Femur (tissue), 1 donor: ENCODE results near the gene GOPC.
A peak's percentile ranks its signal among the peaks of the same experiment; 100 is the strongest.
"Not testable (repeated sequence)": the region's sequence is repeated elsewhere in the genome, so short reads cannot be mapped to it uniquely, and the experiment has no call there.

Experiments
- DNase-seq: peaks from one replicate; pipeline ENCODE4 v3.0.0-alpha.2; 2017

The GOPC gene

GRCh38 chr6:117602151-117602898, at the start of gene GOPC:
Gene GOPC, minus strand, starts transcription at chr6:117602511. Its CDS starts 223 bp downstream, at chr6:117602288.
- DNase-seq: peak; percentile 98

DNA sequence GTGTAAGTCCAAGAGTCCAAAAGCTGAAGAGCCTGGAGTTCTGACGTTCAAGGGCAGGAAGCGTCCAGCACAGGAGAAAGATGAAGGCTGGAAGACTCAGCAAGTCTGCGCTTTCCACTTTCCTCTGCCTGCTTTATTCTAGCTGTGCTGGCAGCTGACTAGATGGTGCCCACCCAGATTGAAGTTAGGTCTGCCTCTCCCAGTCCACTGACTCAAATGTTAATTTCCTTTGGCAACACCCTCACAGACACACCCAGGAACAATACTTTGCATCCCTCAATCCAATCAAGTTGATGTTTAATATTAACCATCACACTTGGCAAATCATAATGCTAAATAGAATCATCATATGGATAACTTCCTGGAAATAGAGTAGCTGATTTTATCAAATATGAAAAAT, 49.7 kb upstream of the GOPC start:
- DNase-seq: not testable (repeated sequence)

- DNase-seq: no peak
Measured at GRCh38 chr6:117642976-117643375, 40.7 kb upstream of the GOPC start.

DNA sequence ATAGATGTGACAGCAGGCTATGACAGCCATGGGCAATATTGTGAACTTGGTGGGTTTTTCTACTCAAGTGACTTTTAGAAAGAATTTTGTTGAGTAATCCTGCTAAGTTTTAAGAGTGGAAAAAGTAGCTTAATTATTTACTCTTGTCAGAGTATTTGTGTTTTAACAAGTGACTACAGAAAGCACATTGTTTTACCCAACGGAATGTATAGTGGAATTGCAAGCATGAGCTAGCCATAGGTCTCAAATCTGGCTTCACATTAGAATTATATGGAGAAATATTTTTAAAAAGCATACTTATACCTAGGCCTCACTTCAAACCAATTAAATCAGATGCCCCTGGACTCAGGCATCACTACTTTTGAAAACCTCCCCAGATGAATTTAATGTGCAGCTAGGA, 35.5 kb upstream of the GOPC start:
- DNase-seq: no peak

- no peak for DNase-seq
Measured at GRCh38 chr6:117629119-117629660, 26.9 kb upstream of the GOPC start.

- DNase-seq: no peak
Measured at GRCh38 chr6:117627533-117627932, 25.2 kb upstream of the GOPC start.

DNA sequence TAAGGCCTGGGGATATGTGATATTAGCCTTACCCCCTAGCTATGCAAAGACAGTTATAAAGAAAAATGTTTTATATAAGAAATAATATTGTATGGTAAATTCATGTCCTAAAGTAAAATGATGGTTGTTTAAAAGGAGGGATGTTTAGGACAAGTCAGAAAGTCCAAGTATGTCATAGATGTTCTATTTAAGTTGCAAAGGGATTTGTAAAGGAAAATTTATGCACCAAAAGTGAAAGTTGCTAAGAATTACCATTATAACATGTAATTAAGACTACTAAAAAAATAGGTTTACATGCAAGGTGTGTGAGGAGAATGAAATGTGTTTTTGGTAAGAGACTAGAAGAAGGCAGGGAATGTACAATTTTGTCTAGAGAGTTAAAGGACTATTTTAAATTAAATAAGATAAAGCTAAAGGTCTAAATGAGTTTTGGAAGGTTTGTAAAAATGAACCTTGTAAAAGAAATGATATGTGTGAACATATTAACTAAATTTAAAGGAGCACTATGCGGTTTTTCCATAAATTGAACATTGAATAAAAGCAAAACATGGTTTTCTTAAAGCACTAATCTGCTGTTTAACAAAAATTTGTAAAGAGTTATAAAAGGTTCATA, 22.7 kb upstream of the GOPC start:
- DNase-seq: no peak

- DNase-seq: no peak
Measured at GRCh38 chr6:117619178-117619577, 16.9 kb upstream of the GOPC start.

GRCh38 chr6:117617210-117618035, 15.1 kb upstream of the GOPC start:
- DNase-seq: no peak

- no peak for DNase-seq
Measured at GRCh38 chr6:117616391-117617209, 14.3 kb upstream of the GOPC start.

- DNase-seq: peak; percentile 32
Measured at GRCh38 chr6:117615750-117616390, 13.6 kb upstream of the GOPC start.

DNA sequence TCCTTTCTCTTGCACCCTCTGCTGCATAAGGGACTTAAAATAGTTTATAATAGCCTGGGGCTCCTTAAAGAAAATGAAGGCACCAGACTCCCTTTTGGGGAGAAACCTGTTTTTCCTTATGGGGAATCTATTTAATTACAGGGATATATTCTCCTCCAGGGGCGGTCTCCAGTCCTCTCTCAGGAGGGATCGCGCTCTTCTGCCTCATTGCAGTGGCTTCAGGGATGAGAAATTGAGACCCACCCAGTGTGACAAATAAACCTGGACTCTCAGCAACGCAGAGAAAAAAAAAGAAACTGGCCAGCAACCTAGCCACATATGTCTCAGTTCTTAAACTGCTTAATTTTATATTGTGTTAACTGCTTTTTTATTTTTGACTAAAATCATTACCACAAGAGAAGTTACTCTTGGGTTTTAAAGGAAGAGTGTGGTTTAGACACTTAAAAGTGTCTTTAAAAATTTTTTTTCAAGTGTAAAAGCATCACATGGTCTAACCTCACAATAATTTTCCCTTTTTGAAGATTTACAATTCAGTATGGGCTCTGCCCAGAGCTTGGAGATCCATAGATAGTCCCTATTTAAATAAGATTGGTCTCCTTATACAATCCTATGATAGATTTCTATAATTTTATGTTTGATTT, 11.7 kb upstream of the GOPC start:
- DNase-seq: no peak

- no peak for DNase-seq
Measured at GRCh38 chr6:117607511-117607910, 5.2 kb upstream of the GOPC start.

DNA sequence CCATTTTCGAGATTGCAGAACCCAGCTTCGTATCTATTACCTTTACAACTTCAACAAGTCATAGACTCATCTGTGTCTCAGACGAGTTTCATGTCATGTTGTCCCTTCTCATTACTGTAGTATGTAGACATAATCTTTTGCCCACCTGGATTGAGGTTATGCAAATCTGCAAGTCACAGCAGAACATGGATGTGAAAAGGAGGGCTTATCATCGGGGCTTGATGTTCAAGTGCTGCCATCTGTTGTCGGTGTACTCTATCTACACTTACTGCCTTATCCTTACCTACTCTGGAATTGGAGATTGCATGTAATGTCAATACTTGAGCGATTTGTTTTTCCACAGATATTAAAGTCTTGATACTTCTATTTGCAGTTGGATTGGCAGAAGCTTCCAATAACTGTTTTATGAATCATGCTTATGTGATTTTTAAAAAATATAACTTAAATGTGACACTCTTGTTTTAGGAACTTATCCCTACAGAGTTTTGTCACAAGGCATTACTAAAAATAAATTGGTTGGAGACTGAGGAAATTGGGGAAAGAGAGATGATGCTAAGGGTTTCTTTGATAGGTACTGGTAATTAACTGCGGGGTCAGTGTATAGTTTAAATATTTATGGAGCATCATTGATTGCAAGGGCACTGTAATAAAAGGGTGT, 3.0 kb upstream of the GOPC start:
- DNase-seq: peak; percentile 45

- DNase-seq: no peak
Measured at GRCh38 chr6:117603821-117604220, 1.5 kb upstream of the GOPC start.

DNA sequence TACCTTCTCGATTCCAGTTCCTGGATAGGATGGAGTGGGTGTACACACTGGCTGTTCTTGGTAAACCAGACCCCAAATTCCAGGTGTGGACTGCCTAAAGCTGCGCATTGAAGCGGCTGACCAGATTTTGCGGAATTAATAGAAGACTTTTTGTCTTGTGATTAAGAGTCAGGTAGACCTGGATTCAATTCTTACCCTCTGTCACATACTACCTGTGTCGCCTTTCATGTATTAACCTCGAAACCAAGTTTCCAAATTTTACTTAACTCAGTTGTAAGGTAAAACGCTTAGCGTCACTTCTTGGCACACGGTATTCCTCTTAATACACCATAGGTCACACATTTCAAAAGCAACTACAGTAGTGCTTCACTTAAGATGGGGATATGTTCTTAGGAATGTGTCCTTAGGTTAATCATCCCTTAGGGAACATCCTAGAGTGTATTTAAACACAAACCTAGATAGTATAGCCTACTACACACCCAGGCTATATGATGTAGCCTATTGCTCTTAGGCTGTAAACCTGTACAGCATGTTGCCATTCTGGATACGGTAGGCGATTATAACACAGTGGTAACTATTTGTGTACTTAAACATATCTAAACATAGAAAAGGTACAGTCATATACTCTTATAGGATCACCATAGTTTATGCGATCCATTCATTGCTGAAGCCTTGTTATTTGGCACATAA, 733 bp upstream of the GOPC start:
- no peak for DNase-seq

- DNase-seq: no peak
Measured at GRCh38 chr6:117601811-117602150, 530 bp downstream of the GOPC start.

GRCh38 chr6:117600008-117600743, 2.1 kb downstream of the GOPC start:
- DNase-seq: no peak

DNA sequence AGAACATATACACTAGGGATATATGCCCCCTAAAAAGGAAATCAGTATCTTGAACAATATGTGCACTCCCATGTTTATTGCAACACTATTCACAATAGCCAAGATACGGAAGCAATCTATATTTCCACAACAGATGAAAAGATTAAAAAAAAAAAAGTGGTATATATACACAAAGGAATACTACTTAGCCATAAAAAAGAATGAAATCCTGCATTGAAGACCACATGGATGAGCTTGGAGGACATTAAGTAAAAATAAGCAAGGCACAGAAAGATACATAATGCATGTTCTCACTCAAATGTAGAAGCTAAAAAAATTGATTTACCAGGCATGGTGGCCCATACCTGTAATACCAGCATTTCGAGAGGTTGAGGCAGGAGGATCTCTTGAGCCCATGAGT, 4.6 kb downstream of the GOPC start:
- no peak for DNase-seq
